GM21423 (cell line): Measurements from ENCODE around the gene TRIP11.
A peak's percentile ranks its signal among the peaks of the same experiment; 100 is the strongest.
"Not testable (repeated sequence)": the region's sequence is repeated elsewhere in the genome, so short reads cannot be mapped to it uniquely, and the experiment has no call there.

Experiments
- ATAC-seq: cut with Tn5 transposase; IDR thresholded peaks from one replicate; pipeline ENCODE4 v1.9.1; 2021; ENCODE audit warnings: mild to moderate bottlenecking, moderate library complexity; ENCODE audit not compliant: unreplicated experiment

Gene TRIP11

DNA sequence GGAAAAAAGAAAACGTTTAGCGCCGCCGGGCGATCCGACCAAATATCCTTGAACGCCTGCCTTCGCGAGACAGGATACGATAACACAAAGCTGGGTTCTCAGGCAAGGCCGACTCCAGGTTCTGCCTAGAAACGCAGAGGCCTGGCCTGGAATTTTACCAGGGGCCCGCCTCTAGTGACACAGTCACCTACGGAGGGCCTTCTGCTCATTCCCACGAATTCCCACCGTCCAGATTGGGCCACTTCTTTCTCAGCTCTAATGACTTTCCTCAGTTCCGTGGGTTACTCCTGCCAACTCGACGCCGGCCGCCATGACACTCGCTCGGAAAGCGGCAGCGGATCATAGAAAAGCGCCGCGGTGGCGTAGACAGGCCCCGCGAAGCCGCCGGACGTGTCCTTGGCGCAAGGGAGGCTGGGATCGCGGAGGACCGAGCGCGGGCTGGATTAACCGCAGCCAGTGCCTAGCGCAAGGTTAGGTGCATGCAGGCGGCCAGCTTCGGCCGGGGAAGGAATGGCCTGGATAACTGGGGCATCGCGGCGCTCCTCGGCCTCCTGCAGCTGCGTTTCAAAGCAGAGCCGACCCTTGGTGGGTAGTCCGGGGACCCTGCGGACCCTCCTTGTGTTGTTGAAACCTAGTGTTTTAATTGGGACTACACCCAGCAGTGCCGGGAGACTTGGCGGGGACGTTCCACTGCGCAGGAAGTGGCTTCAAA lies at the start of gene TRIP11:
TRIP11 (minus strand) TSS at position 341 of the 712 bp plus-strand sequence. CDS start 374 bp downstream, outside the sequence.
- ATAC-seq: peak; percentile 97

DNA sequence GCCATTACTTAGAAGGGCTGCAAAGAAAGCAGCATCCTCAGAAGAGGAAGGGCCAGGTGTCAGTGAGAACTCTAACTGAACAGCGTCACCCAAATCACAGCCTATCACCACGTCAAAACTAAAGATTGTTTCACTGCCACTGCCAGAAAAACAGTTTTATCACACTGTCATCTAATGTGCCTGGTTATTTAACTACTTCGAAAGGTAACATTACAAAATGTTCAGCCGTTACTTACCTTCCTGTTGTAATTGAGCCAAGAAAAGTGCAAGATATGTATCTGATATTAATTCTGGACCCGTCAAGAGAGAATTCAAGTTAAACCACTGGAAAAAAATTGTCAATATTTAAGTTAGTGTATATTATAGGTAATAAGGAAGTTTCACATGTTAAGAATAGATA lies 48.6 kb upstream of the TRIP11 start:
- no peak for ATAC-seq

DNA sequence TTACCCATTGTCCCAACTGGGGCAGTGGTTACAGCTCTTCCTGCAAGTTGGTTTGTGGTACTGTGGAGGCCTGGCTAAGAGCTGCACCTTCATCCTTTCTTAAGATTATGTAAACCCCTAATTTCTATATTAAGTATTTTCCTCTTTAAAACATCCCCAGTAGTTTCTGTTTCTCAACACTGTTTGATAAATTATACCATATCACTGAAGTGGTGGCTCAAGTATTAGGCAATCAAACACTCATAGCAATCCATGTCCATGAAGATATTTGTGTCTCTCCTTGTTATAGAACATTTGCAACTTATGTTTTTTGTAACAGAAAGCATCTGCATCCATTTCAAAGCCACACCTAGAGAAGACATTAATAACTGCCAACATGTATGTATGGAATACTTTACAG lies 34.7 kb upstream of the TRIP11 start:
- ATAC-seq: no peak

GRCh38 chr14:92058006-92058917 lies 18.4 kb upstream of the TRIP11 start:
- ATAC-seq: no peak

GRCh38 chr14:92049781-92050180 lies 9.9 kb upstream of the TRIP11 start:
- ATAC-seq: no peak

DNA sequence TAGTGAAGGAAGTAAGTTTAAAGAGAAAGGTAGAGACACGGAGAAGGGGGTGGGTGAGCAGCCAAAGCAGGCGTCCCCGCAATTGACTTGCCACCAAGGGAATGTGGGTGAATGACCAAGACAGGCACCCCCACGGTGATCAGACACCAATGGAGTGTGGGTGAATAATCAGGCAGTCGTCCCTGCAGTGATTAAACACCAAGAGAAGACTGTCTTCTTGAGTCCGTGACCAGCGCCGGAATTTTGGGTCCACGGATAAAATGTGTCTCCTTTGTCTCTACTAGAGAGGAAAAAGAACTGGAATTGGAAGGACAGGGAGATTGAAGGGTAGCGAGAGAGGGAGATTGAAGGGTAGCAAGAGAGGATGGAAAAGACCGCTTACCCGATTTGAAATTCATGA lies 9.4 kb upstream of the TRIP11 start:
- not testable (repeated sequence) for ATAC-seq

DNA sequence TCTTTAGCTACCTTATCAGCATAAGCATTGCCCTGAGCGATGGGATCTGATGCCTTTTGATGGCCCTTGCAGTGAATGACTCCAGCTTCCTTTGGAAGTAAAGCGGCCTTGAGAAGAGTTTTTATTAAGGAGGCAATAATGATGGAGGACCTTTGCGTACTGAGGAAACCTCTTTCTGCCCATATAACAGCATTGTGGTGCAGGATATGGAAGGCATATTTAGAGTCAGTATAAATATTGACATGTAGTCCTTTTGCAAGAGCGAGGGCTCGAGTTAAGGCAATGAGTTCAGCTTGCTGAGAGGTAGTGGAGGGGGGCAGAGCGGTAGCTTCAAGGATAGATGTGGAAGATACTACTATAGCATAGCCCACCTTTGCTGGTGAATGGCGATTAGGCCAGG lies 6.0 kb upstream of the TRIP11 start:
- ATAC-seq: not testable (repeated sequence)

GRCh38 chr14:92041766-92042165 lies 1.9 kb upstream of the TRIP11 start:
- ATAC-seq: not testable (repeated sequence)

- ATAC-seq: no peak
These were observed 1.3 kb upstream of the TRIP11 start for GRCh38 chr14:92041203-92041602.

GRCh38 chr14:92040431-92041051 lies 682 bp upstream of the TRIP11 start:
- ATAC-seq: peak; percentile 16

GRCh38 chr14:92039063-92039718 lies 668 bp downstream of the TRIP11 start:
- ATAC-seq: peak; percentile 8

DNA sequence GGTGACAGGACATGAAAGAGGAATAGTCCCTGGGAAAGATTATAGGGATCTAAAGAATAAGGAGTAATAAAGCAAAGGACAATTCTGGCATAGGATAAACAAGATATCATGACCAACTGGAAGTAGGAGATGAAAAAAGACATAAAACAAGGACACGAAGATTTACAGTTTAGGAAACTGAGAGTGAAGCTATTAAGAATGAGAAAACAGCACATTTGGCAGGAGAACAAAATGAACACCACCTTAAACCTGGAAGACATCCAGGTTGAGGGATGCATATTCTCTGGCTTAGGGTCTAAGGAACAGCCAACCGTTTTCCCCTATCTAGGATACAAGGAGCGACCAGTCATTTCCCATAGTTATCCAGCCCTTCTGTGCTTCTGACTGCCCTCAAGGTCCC lies 1.9 kb downstream of the TRIP11 start:
- ATAC-seq: no peak

- no peak for ATAC-seq
These were observed 4.0 kb downstream of the TRIP11 start for GRCh38 chr14:92035890-92036289.

DNA sequence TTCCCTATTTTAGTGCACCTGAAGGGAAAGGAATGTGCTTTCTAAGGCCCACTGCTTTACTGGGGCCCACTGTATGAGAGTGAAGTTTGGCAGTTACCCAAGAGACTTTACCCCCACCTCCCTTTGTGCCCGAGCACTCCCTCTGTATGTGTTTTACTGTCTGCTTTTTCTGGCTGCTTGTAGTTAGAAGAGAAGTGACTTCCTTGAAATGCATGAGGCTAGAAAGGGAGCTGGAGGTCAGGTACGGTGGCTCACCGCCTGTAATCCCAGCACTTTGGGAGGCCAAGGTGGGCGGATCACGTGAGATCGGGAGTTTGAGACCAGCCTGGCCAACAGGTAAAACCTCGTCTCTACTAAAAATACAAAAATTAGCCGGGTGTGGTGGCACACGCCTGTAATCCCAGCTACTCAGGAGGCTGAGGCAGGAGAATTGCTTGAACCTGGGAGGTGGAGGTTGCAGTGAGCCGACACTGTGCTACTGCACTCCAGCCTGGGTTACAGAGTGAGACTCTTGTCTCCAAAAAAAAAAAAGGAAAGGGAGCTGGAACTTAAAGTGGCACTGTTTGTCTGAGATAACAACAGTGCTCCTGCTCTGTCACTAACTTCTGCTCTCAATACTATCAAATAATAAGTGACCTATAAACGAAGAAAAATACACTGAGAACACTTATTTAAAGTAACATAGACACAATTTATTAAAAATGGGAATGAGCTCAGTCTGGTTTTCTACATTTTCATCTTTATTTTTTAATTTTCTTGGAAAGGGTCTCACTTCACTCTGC lies 5.8 kb downstream of the TRIP11 start:
- no peak for ATAC-seq

- ATAC-seq: no peak
These were observed 6.4 kb downstream of the TRIP11 start for GRCh38 chr14:92033433-92033832.

DNA sequence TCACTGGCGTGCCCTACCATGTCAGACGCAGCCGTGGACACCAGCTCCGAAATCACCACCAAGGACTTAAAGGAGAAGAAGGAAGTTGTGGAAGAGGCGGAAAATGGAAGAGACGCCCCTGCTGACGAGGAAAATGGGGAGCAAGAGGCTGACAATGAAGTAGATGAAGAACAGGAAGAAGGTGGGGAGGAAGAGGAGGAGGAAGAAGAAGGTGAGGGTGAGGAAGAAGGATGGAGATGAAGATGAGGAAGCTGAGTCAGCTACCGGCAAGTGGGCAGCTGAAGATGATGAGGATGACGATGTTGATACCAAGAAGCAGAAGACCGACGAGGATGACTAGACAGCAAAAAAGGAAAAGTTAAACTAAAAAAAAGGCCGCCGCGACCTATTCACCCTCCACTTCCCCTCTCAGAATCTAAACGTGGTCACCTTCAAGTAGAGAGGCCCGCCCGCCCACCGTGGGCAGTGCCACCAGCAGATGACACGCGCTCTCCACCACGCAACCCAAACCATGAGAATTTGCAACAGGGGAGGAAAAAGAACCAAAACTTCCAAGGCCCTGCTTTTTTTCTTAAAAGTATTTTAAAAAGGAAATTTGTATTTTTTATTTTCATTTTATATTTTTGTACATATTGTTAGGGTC lies 13.2 kb downstream of the TRIP11 start:
- no peak for ATAC-seq

GRCh38 chr14:92022036-92022435 lies 17.8 kb downstream of the TRIP11 start:
- ATAC-seq: no peak

DNA sequence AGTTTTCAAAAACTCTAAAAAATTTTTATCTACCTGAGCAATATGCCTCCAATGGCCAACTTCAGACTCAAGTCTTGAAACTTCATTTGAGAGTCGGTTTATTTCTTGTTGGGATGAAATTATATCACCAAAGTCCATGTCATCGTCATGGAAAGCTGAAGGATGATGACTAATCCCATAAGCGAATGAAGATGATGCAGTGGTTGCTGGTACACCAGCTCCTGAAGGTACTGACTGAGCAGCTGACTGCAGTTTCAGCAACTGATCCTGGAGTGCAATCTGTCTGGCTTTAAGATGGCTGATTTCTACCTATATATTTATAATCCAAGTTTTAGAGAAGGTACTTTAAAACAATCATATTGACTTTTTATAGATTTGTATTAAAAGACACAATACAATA lies 18.3 kb downstream of the TRIP11 start:
- ATAC-seq: no peak

DNA sequence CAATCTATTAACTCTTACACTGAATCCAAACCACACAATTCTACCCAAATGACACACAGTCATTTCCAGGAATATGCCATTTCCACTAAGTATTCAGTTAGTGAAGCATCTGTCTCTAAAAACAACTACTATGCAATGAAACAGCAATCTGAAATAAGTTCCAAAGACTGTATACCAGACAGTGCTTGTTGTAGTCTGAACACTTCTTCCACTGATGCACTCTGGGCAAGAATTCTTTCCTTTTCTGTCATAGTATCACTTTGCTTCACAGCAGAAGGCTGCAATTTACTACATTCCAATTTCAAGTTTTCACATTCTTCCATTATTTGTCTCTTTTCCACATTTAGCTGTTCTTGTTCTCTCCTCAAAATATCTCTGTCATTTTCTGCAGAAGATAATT lies 25.8 kb downstream of the TRIP11 start:
- ATAC-seq: no peak
